GM21529 (cell line): ENCODE measurements around the gene IDH2.
"Not testable (repeated sequence)": the region's sequence is repeated elsewhere in the genome, so short reads cannot be mapped to it uniquely, and the experiment has no call there.

Source experiments
- ATAC-seq: cut with Tn5 transposase; IDR thresholded peaks from one replicate; pipeline ENCODE4 v1.9.1; 2021; ENCODE audit not compliant: unreplicated experiment

IDH2 gene

GRCh38 chr15:90085565-90085964 lies 16.7 kb downstream of the IDH2 start:
- no peak for ATAC-seq

GRCh38 chr15:90084876-90085423 lies 17.3 kb downstream of the IDH2 start:
- no peak for ATAC-seq

GRCh38 chr15:90083954-90084607 lies 18.2 kb downstream of the IDH2 start:
- no peak for ATAC-seq

GRCh38 chr15:90083419-90083818 lies 18.8 kb downstream of the IDH2 start:
- ATAC-seq, result no peak

GRCh38 chr15:90082140-90082715 lies 20.0 kb downstream of the IDH2 start:
- ATAC-seq, result no peak

GRCh38 chr15:90080818-90081393 lies 21.4 kb downstream of the IDH2 start:
- no peak for ATAC-seq

- no peak for ATAC-seq
Observed at GRCh38 chr15:90080458-90080755, 21.9 kb downstream of the IDH2 start.

- no peak for ATAC-seq
Observed at GRCh38 chr15:90079619-90080457, 22.4 kb downstream of the IDH2 start.

GRCh38 chr15:90078965-90079364 lies 23.3 kb downstream of the IDH2 start:
- ATAC-seq, result no peak

- no peak for ATAC-seq
Observed at GRCh38 chr15:90076716-90077115, 25.6 kb downstream of the IDH2 start.

GRCh38 chr15:90075420-90076289 lies 26.6 kb downstream of the IDH2 start:
- no peak for ATAC-seq

GRCh38 chr15:90074916-90075315 lies 27.4 kb downstream of the IDH2 start:
- no peak for ATAC-seq

GRCh38 chr15:90074023-90074422 lies 28.2 kb downstream of the IDH2 start:
- ATAC-seq, result no peak

GRCh38 chr15:90072978-90073640 lies 29.2 kb downstream of the IDH2 start:
- no peak for ATAC-seq

GRCh38 chr15:90071220-90071807 lies 31.0 kb downstream of the IDH2 start:
- peak; percentile 75 for ATAC-seq

GRCh38 chr15:90070623-90071022 lies 31.6 kb downstream of the IDH2 start:
- not testable (repeated sequence) for ATAC-seq

GRCh38 chr15:90067953-90068606 lies 34.2 kb downstream of the IDH2 start:
- ATAC-seq, result no peak

- ATAC-seq, result no peak
Observed at GRCh38 chr15:90067181-90067952, 34.9 kb downstream of the IDH2 start.

GRCh38 chr15:90065682-90066049 lies 36.6 kb downstream of the IDH2 start:
- no peak for ATAC-seq
